Stimulated activated CD4-positive, alpha-beta T cell treated with anti-CD3 and anti-CD28 coated beads, Interleukin-1b, Interleukin-23, amount 100 ng/mL, for 24 hours (primary cell): ENCODE measurements around the gene ERCC5.

Source experiments
- DNase-seq, 4 experiments: peaks; one replicate each; pipeline ENCODE4 v3.0.0-alpha.2; 2020; ENCODE audit warnings: low read depth in 4 of 4, low spot score in 1 of 4

Gene ERCC5

DNA sequence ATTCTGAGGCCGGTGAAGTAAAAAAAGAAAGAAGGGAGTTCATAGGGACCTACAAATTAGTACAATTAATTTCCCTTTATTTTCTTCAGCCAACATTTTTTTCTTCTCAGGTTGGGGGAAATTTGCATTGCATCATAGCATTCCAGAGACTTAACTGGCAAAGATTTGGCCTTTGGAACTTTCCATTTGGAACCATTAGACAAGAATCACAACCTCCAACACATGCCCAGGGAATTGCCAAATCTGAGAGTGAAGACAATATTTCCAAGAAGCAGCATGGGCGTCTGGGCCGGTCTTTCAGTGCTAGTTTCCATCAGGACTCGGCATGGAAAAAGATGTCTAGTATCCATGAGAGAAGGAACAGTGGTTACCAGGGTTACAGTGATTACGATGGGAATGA lies 6.4 kb upstream of the ERCC5 start:
- no peak for DNase-seq

- DNase-seq = no peak
Measured at GRCh38 chr13:102845289-102845629, 573 bp upstream of the ERCC5 start.

GRCh38 chr13:102846261-102847015 lies 606 bp downstream of the ERCC5 start:
- peak in 2 of 4 experiments; percentile 29 to 32 for DNase-seq

DNA sequence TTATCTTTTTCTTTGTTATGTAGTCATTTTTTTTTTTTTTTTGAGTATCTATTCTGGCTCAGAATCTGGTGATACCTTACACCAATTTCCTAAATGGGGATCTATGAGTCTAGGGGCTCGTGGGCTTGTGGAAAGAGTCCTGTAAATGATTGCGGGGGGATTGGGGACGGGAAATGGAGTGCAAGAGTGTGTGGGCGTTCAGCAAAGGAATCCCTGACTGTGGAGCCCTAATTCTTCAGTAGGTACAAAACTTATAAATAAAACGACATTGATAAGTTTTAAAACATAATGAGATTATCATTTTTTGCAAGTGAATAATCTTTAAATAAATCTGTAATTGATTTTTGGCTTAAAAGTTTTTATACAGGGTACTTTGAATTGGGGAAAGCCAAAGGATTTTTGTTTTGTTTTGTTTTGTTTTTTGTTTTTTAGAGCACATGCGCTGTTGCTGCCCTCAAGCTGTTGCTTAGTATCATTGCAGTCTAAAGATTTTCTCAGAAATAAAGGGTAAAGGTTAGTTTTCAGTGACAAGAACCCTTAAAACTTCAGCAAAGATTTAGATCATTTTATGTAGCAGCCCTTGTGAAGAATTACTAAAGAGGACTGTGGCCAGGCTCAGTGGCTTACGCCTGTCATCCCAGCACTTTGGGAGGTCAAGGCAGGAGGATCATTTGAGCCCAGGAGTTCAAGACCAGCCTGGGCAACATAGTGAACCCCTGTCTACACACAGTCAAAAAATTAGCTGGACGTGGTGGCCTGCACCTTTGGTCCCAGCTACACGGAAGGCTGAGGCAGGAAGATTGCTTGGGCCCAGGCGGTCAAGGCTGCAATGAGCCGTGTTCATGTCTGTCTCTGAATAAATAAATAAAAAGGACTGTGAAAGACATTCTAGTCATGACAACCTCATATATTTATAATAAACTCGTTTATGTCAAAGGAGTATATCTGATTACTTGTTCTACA lies 1.7 kb downstream of the ERCC5 start:
- no peak for DNase-seq

DNA sequence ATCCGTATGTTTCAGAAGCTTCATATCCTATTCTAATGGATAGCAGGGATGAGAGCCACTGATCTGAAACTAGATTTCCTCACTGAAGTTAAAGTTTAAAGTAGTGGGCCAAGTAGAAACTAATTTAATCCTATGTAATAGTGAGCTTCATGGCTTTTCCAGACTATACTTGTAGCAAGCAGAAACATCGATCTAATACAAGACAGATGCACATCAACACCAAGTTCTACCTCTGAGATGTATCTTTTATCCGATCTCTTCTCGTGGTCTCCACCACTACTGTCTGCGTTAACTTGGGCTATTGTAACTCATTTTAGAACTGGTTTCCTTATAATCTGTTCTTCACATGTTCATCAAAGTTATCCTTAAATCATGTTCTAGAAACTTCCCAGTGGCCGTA lies 3.1 kb downstream of the ERCC5 start:
- DNase-seq = no peak

GRCh38 chr13:102852556-102852955 lies 6.7 kb downstream of the ERCC5 start:
- no peak for DNase-seq

DNA sequence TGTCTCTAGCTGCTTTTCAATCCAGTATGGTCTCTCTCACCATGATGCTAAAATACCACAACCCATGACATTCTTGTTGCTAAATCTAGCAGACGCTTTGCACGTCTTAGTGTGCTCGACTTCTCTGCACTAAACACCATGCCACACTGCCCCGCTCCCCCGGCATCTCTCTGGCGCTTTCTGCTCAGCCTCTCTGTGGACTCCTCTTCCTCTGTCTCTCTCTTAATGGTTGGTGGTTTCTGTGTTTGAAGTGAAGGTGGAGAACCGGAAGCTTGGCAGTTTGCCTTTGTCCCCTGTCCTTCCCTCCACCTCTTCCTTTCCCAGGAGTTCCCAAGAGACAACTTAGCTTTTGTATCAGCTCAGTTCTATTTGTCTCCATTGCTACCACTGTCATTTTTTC lies 8.8 kb downstream of the ERCC5 start:
- no peak for DNase-seq

DNA sequence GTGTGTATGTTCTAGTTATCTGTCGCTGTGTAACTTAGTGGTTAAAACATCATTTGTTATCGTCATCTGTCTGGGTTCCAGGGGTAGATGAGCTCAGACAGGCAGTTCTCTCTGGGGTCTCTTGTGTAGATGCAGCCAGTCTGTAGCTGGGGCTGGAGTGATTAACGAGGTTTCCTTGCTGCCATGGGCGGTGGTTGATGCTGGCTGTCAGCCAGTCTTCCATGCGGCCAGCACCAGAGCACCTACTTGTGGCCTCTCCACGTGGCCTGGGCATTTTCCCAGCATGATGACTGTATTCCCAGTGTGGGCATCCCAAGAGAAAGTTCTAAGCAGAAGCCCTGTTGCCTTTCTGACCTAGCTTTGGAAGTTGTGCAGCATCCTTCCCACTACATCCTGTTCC lies 10.7 kb downstream of the ERCC5 start:
- no peak for DNase-seq

GRCh38 chr13:102862624-102863210 lies 16.9 kb downstream of the ERCC5 start:
- DNase-seq = no peak

DNA sequence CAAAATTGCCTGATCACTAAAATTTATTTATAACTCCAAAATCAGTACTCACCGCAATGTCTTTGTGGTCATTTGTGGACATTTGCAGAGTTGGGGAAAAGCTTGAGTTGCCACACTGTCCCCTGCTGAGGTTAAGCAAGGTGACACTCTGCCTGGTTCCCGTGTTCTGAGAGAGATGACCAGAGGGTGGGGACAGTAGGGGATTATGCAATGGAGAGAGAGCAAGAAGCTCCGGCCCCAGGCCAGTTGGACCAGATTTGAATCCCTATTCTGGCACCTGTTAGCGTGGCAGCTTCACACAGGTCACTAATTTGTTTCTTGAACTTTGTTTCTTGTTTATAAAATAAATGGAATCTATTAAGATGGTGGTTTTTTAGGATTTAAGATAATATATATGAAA lies 17.8 kb downstream of the ERCC5 start:
- no peak for DNase-seq

DNA sequence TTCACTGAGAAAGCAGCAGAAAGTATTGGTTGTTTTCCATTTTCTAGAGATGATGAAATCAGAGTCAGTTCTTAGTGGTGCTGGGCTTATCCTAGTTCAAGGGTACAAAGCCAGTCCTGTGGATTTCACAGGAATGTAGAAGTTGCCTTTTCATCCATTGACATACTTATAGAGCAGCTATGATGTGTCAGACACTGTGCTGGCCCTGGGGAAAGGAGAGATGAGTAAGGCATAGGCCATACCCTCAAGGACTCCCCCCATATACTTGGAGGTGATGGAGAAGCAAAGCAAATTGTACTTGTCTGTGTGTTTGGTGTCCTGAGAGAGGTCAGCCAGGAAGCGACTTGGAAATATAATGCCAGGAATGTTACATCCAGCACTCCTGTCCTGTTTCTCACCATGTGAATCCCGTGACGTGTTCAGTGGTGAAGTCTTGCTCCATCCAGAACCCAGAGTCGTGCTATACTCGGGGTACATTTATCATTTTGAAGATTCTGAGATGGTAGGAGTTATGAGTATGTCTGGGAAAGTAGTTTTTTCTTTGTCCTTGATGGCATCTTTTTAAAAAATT lies 22.6 kb downstream of the ERCC5 start:
- no peak for DNase-seq

DNA sequence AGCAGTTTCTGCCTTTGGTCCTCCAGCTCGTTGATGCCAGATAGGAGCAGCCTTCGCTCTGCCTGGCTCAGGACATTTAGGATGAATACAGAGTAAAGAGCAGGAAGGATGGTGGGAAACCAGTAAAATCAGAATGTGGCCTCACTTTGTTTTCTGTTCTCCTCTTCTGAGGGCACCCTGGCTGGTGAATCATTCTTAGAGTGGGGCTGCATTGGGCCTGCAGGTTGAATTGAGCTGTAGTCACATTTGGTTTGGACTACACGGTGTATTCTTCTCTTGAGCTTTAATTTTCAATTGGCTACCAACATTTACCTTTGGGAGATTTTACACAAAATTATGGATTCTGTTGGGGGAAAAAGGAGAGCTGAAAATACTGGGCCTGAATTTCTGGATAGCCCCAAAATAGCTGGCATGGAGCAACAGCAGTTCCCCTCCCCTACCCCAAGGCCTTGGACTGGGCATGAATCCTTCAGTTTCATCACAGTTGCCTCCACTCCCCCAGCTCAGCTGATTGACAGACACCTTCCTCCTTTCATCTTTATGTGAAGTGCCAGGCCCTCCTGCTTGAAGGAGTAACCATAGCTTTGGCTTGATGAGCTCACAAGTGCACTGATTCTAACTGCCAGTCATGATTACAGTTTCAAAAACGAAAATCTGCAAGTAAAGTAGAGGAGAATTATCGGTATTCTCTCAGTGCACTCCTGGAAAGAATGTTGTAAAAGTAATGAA lies 24.3 kb downstream of the ERCC5 start:
- DNase-seq = no peak

DNA sequence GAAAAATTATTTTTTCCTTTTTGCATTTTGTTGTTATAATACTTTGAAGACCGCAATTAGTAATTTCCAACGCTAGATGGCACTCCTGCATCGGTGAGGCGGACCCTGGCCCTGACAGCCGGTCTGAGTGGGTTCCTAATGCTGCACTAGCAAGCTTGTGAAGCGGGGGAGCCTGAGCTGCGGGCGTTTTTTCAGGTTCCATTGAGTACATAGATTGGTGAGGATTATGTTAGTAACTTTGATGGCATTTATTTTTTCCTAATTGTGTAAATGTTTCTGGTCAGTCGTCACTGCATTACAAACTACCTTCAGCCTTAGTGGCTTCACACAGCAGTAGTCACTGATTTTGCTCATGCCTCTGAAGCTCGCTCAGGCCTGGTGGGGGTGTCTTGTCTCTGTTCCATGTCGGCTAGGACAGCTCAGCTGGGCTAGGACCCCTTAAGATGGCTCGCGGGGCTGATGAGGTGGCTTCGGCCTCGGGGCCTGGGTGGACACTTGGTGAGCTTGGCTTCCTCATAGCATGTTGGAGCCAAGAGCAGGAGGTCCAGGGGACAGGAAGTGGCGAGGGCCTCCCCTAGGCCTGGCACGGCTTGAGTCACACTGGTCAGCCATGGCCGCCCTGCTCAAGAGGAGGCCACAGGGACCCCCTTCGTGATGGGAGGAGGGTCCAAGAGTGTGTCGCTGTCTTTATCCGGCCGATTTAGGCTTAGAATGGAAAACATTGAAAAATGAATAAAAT lies 25.0 kb downstream of the ERCC5 start:
- peak in 3 of 4 experiments; percentile 13 to 25 (median 16) for DNase-seq

DNA sequence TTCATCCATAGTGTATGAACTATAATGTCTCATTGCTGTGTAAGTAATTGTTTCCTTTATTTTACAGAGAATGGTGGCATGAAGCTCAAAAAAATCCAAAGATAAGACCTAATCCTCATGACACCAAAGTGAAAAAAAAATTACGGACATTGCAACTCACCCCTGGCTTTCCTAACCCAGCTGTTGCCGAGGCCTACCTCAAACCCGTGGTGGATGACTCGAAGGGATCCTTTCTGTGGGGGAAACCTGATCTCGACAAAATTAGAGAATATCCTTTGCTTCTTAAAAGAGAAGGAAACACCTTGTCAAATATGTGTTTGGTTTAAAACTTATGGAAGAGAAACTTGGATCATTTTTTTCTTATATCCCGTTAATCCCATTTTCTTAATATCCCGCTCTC lies 26.3 kb downstream of the ERCC5 start:
- no peak for DNase-seq

DNA sequence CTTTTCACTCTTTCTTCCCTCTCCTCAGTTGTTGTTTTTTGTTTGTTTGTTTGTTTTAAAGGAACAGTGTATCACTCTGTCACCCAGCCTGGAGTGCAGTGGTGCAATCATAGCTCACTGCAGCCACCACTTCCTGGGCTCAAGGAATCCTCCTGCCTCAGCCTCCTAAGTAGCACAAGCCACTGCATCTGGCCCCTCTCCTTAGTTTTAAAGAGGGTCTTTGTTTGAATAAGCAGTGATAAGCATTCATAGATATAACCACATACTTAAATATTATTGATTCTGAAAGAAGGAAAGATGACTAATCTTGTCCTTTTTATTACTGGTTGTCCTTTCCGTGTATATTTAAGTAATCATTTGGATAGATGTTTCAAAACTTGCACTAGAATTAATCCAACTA lies 26.7 kb downstream of the ERCC5 start:
- no peak for DNase-seq

DNA sequence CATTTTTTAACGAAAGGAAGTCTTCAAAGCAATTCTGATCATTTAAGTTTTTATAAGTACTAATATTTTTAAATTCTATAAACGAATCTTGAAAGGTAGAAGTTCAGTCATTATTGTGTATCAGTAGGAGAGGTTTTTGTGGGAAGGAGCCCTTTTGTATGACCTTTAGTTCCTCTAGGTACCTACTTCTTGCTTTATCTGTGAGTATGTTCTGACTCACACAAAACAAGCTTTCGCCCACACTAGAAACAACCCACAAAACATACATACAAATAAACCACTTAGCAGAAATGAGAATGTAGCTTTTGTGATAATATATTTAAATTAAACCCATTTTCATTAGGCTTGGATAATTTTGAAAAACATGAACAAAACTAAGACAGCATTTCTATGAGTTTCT lies 27.8 kb downstream of the ERCC5 start:
- DNase-seq = no peak

DNA sequence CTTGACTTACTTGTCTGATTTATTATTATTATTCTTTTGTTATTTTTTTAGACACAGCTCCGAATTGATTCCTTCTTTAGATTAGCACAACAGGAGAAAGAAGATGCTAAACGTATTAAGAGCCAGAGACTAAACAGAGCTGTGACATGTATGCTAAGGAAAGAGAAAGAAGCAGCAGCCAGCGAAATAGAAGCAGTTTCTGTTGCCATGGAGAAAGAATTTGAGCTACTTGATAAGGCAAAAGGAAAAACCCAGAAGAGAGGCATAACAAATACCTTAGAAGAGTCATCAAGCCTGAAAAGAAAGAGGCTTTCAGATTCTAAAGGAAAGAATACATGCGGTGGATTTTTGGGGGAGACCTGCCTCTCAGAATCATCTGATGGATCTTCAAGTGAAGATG lies 29.4 kb downstream of the ERCC5 start:
- DNase-seq = no peak

GRCh38 chr13:102877303-102877702 lies 31.5 kb downstream of the ERCC5 start:
- DNase-seq = no peak

GRCh38 chr13:102878481-102878880 lies 32.6 kb downstream of the ERCC5 start:
- no peak for DNase-seq

GRCh38 chr13:102879793-102880499 lies 34.1 kb downstream of the ERCC5 start:
- no peak for DNase-seq
